NCI-H187 treated with DMSO at 0.1 percent for 48 hours (cell line): Measurements from ENCODE around the gene ZDHHC1.

Source experiments
- DNase-seq: peaks from one replicate; lab custom pipeline; 2025; lab: John Stamatoyannopoulos, UW

ZDHHC1 gene

DNA sequence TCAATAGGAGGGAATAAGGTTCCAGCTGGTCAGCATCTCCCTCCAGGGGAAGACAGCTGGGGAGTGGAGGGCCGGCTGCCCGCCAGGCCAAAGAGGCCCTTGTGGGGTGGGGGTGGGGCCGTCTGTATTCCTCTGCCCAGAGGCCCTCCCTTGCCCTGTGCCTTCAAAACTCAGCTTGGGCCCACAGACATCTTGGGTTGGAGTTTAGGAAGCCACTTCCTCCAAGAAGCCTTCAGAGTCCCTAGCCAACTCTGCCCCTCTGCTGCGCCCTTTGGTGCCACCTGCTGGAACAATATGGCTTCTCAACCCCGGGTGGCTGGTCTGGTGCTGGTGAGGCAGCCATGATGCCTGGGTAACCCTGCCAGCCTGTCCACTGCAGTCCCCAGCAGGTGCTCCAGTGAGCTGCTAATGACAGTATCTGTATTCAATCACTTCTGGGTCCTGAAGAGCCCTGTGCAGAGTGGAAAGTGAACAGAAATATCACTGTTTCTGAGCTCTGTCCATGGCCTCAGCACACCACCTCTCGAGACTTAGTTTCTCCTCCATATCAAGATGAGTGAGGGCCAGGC, 31.3 kb upstream of the ZDHHC1 start:
- no peak for DNase-seq

DNA sequence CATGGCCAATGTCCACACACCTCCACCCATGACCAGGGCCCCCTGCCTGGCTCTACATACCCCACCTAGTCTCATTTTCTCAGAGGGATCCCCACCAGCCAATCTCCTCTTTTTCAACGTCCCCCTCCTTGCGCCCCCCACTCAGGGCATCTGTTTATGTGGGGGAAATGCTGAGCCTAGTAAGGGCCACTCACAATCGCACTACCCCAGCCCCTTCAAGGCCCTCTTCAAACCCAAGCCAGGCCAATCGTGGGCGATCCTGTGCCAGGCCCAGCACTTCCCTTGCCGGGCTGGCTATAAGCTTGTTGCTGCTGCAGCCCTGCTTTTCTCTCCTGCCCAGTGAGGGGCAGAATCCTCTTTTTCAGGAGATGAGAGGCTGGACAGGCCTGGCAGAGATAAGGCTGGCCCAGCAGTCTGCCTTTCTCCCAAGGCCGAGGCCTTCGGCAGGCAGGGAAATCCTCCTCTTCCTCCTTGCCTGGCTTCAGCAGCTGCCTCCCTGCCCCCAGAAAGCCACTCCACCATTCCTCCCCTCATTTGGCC, 30.8 kb upstream of the ZDHHC1 start:
- DNase-seq = no peak

DNA sequence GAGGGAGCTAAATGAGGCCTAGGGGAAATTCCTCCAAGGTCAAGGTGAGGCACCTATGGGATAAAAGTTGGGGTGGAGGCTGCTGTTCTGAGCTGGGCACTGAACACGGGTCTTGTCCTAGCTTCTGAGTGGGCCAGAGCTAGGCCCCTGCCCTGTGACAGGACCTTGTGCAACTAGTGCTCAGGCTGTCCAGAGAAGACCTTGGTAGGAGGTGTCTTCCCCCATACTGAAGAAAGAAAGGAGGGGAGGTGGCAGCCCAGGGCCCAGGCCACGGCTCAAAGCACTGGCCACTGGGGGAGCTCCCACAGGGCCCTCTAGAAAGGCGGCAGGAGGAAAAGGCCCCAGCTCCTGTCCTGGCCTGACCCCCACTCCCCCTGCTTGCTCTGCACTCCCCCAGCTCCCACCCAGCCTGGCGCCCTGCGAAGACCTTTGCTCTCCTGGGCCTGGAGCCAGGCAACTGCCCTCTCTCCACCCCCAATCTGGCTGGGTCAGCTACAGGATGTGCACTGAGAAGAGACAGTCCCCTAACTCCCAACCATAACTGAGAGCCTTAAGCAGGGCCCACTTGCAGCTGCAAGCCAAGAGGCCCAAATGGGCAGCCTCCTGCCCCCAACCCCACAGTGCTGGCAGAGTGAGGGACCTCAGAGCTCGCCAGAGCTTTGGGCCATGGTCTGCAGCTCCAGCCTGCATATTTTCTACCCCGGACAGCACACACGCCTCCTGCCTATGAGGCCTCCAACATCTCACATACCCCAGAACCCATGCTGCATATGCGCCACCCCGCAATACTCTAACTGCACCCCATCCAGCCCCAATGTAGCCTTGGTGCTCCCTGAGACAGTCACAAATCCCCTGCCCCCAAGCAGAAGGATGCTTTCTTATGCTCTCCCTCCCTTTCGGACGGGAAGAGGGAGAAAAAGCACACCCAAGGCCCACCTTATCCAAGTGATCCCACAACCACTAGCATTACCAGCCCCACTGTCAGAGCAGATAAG, 29.9 kb upstream of the ZDHHC1 start:
- DNase-seq = no peak

DNA sequence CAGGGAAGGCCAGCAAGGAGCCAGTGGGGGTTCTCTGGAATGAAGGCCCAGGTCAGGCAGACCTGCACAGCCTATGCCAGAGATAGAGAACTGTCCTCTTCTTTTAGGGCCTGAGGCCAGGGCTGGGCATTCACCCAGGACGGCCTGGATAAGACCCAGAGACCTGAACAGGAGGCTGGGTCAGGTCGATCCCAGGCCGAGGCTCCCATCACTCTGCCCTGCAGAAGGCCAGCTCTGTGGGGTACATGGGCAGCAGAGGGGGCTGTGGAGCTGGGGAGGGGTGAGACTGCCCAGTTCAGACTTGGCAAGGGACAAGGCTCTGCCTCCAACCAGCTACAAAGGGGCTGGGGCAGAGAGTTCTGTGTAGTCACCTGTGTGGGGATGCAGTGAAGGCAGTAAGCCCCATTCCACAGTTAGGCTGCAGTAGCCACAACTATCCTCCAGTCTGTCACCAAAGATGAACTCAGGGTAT, 29.2 kb upstream of the ZDHHC1 start:
- DNase-seq = no peak

DNA sequence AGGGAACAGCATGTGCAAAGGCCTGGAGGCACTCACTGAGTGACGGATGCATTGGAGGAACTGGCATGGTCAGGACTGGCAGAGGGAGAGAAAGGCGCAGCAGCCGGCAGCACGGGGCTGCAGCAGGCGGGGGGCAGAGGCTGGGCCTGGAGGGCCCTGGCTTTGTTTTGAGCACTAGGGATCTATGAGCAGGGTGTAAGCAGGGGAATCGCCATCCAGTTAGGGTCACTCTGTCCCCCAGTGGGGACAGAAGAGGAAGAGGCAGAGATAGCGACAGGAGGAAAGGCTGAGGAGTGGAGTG, 28.8 kb upstream of the ZDHHC1 start:
- DNase-seq = no peak

DNA sequence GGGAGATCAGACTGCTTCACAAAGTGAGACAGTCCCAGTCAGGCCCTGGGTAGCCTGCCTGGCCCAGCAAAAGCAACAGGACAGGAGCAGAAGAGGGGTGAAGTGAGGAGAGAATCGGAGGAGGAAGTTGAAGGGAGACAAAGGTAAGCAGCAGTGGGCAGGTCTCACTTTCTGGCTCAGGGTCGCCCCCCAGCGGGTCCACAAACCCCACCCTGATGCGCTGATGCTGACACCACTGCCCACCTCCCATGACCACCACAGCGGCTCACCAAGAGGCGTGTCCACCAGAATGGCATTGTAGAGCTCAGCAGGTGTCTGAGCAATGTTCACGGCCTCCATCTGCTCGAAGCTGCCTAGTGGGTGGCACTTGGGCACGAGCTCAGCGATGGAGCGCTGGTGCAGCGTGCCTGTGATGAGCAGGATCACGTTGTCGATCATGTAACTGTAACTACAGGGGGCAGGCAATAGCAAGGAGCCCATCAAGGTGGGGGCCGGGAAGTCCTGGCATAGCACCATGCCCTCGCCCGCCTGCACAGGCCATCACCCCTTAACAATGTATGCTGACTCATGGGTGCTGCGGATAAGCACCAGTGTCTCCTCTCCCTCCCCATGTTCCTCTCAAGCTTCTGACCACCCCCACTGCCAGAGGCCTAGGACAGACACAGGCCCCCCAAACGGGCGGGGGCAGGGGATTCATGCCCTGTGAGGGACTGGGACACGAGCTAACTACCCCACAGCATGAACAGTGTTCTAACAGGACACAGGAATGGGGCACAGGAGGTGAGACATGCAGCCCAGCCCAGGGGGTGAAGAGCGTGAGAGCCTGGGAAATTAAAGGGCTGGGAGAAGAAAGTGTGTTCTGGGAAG, 28.2 kb upstream of the ZDHHC1 start:
- DNase-seq = no peak

DNA sequence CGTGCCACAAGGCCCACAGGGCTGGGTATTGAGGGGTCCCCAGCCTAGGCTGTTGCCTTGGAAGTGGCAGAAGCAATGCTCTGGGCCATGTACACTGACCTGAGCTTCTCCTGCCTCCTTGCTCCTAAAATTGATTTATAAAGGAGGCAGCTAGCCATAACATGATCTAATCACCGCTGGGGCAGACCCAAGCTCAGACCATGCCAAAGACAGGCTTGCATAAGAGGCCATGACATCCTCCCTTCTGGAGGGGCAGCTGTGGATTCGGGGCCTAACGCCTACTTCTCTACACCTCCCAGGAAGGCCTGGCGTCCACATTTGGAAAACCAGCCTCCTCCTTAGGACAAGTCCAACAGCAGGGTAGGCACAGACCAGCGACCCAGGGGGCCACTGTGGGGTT, 27.0 kb upstream of the ZDHHC1 start:
- no peak for DNase-seq

DNA sequence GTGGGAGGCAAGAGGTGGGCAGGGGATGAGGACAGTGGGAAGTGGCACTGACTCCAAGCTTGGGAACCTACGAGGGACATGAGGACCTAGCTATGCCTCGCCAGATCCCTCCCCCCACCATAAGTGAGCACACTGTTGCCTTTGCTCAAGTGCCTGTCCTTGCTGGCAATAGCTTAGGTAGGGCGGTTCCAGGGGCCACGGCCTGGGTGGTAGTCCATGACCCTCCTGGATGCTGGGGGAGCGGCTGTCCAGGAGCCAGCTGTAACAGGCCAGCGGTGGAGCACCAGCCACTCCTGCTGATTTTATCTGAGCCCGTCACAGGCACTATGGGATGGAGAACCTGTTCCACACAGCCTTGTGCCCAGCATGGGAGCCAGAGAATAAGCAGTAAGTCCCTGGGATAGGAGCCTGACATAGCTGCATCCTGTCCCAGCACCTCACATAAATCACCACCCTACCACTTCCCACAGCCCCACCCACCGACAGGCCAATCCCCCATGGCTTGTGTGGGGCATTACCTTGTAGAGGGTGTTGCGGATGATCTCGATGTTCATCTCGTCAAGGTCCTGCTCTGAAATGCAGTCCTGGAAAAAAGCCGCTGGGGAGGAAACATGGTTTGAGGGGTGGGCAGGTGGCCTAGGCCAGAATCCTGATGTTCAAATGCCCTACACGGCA, 26.4 kb upstream of the ZDHHC1 start:
- no peak for DNase-seq

DNA sequence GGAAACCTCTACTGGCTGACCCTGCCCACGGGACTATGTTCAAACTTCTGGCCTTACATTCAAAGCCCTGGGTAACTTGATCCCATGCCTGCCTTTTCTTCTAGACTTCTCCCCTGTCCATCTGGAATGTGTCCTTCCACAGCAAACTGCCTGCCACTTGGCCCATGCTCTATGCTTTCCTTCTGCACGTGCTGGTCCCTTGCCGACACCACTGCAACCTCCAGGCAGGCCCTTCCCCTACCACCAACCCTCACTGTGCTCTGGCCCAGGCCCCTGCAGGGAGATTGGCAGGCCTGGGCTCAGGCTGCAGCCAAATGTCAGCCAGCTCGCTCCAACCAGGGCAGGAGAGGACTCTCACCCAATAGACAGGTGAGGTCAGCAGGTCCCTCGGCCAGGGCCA, 25.6 kb upstream of the ZDHHC1 start:
- no peak for DNase-seq

DNA sequence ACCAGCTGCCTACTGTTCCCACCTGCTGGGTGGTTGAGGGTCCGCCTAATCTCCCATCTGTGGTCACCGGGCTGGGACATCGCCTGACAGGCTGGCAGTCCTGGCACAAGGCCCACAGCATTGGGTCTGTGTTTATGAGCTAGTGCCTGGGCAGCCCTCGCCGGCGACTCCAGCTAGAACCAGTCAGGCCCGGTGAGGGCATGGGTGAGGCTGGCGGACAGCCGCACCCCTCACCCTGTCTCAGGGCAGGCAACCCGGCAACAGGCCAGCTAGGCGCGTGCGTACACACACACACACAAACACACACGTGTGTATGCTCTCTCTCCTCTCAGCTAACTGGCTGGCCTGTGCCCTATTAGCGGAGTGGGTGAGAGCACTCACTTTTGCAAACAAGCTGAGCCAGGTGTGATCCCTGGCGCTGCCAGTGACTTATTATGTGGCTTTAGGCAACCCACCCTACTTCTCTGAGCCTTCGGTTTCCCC, 25.0 kb upstream of the ZDHHC1 start:
- DNase-seq = no peak

DNA sequence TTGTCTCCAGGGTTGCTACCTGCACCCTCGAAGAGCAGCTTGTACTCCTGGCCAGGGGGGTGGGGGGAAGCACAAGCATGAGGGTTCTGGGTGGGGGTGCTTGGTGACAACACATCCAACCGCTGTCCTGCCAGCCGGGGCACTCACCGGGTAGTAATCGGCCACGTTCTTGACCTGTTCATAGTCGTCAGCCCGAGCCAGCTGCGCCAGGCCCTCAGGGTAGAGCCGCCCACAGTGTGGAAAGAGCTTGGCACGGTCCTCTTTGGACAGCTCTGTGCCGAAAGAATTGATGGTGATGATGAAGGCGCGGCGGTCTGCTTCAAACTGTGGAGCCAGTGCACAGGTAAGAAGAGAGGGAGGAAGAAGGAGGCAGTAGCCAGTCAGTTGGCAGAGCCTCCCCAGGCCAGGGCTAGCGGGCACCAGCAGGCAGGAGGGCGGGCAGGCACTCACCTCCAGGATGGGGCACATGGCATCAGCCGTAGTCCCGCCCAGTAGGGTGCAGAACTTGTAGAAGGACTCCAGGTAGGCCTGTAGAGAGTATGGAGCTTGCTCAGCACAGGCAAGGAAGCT, 22.6 kb upstream of the ZDHHC1 start:
- DNase-seq = no peak

DNA sequence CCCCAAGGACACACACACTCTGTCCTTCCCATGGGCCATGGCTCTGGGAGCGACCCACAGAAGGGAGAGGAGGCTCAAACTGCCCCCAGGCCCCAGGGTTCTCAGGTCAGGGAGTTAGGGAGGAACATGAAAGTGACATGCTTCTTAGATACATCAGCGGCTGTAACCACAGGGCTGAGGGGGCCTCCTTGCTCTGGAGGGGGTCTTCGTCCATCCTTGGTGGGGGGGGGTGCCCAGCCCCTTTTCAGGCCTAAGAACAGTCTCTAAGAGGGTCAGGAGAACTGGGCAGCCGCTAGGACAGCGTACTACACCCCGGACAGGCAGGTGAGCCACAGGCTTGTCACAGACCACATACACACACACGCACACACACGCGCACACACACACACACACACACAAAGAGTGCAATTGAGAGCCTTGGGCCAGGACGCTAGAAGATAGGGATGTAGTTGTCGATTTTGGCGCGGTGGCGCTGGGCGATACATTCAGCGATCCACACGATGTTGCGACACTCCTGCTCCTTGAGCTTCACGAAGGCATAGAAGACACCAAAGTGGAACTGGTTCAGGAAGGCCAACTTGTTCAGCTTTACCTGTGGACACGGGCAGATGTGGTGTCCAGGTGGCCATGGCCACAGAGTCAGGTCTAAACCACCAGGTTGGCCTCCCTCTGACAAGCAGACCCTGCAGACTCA, 22.0 kb upstream of the ZDHHC1 start:
- no peak for DNase-seq

DNA sequence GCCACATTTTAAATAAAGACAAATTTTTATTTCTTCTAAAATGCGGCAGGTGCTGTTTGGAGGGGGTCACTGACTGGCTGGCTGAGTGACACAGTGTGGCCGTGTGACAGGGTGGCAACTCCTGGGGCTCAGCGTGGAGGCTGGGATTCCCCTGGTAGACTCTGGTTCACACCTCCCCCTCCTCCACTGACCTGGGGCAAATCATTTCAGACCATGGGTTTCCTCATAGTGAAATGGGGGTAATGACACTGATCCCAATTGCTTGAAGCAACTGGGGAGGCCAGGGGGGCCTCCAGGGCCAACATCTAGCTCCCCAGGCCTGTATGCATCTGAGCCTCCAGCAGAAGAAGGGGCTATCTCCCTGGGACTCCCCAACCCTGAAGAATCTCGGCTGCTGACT, 21.2 kb upstream of the ZDHHC1 start:
- DNase-seq = no peak

DNA sequence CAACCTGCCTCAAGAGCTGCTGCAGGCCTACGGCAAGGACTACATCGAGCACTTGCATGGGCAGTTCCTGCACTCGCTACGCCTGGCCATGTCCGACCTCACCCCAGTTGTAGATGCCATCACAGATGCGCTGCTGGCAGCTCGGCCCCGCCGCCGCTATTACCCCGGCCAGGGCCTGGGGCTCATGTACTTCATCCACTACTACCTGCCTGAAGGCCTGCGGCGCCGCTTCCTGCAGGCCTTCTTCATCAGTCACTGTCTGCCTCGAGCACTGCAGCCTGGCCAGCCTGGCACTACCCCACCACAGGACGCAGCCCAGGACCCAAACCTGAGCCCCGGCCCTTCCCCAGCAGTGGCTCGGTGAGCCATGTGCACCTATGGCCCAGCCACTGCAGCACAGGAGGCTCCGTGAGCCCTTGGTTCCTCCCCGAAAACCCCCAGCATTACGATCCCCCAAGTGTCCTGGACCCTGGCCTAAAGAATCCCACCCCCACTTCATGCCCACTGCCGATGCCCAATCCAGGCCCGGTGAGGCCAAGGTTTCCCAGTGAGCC, 20.4 kb upstream of the ZDHHC1 start:
- no peak for DNase-seq

DNA sequence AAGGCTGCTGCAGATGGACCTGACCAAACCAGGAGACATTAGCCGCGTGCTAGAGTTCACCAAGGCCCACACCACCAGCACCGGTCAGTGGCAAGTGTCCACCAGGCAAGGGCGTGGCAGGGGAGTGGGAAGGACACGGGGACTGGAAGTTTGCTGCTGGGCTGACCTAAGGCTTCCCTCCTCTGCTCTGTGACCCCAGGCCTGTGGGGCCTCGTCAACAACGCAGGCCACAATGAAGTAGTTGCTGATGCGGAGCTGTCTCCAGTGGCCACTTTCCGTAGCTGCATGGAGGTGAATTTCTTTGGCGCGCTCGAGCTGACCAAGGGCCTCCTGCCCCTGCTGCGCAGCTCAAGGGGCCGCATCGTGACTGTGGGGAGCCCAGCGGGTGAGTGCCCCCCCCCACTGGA, 19.5 kb upstream of the ZDHHC1 start:
- DNase-seq = no peak

DNA sequence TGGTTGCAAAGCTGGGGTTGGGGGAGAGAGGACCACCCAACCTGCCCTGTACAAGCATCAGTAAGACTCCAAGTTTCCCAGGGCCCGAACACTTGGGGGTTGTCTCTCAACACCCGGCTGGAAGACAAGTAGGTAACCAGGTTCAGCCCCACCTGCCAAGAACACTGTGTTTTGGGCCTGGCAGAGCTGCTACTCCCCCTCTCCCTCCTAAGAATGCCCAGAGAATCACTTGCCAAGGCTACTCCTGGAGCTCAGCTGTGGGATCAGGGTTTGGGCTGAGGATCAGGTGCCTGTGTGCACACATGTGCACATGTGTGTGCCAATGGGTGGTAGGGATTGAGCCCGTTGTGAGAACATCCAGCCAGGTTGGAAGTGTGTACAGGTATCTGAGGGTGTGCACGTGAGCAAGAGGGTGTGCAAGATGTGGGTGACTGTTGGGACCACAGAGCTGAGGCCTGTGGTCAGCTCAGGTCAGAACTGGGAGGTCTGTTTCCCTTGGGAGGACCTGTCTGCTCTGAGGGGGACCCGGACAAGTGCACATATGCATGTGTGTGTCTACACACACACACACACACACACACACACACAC, 16.9 kb upstream of the ZDHHC1 start:
- no peak for DNase-seq

DNA sequence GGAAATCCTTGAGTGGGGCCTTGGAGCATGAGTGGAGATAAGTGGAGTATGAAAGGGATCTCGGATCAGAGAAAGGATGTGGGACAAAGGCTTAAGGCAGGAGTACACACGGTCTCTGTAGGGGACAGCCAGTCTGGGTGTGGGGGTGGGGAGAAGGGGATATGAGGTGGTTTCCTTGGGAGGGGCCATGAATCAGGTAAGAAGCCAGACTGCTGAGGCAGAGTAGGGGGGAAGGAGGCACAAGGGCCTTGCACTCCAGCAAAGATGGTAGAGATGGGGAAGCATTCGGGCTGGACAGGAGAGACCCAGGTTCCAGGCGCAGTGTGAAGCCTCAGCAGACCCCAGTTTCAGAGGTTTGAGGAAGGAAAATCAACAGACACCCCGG, 16.2 kb upstream of the ZDHHC1 start:
- DNase-seq = no peak

DNA sequence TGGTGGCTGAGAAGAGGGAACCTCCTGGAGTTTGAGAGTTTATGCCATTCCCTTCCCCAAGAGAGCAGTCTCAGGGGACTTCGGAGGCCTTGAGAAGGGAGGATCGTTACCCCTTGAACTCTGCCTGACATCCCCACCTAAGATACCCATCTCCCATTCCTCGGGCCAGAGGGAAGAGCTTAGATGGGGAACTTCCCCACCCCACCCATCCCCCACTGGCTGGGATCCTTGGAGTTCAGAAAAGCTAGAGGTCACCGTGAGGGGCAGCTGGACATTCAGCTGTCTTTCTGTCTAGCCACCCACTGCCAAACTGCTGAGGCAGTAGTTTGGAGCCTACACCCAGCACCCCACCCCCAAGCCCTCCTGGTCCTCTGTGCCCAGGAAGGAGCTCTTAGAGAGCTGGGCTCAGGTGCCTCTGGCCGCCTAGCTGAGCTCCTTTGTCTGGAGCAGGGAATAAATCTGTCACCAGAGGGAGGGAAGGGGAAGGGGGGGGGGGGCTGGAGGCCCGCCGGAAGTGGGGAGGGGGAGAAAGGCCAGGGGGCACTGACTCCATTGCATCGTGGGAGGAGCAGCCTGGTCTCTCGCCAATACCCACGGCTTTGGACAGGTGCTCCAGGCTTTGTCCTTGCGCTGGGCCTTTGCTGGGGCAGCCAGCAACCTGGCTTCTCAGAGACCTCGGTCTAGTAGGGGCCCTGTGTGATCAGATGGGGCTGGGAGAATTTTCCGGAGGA, 15.7 kb upstream of the ZDHHC1 start:
- no peak for DNase-seq
